ENCODE measurements around the gene GP9. TPM values are rescaled to one million over a fixed set of nuclear protein-coding genes. Genes with fewer than 3 reads are reported as not detected.

Gene GP9
- total RNA-seq, 2 donors from 2014 or later, result 0.39 to 0.55 TPM

GRCh38 chr3:129046037-129046731 lies 14.4 kb upstream of the GP9 start:
- intact Hi-C loops (cut with DNase I, micrococcal nuclease), result no loop called here
- no peak for DNase-seq
- ATAC-seq, result no peak

GRCh38 chr3:129046732-129047552 lies 13.6 kb upstream of the GP9 start:
- intact Hi-C loops (cut with DNase I, micrococcal nuclease), result no loop called here
- peak; percentile 31 for ATAC-seq
- no peak for DNase-seq

GRCh38 chr3:129047553-129047839 lies 13.1 kb upstream of the GP9 start:
- ATAC-seq (no peak), DNase-seq (no peak)
- intact Hi-C loops (cut with DNase I, micrococcal nuclease), result no loop called here

GRCh38 chr3:129050556-129051295 lies 9.9 kb upstream of the GP9 start:
- ATAC-seq, result peak; percentile 15
- DNase-seq, result no peak

GRCh38 chr3:129051871-129052340 lies 8.7 kb upstream of the GP9 start:
- ATAC-seq, result peak; percentile 22
- intact Hi-C loops (cut with DNase I, micrococcal nuclease), result no loop called here
- no peak for DNase-seq

More at GRCh38 chr3:129050556-129051295, 9.9 kb upstream of the GP9 start:
- intact Hi-C loops (cut with DNase I, micrococcal nuclease), result no loop called here

GRCh38 chr3:129052675-129053074 lies 7.9 kb upstream of the GP9 start:
- DNase-seq (peak in 1 of 2 donors; percentile 55), ATAC-seq (peak; percentile 25)
- intact Hi-C loops (cut with DNase I, micrococcal nuclease), result no loop called here

GRCh38 chr3:129054605-129055104 lies 5.9 kb upstream of the GP9 start:
- intact Hi-C loops (cut with DNase I, micrococcal nuclease), result no loop called here
- DNase-seq (no peak), ATAC-seq (peak; percentile 58)

- ATAC-seq (peak; percentile 9), DNase-seq (no peak)
- intact Hi-C loops (cut with DNase I, micrococcal nuclease), result no loop called here
Observed at GRCh38 chr3:129056451-129057173, 4.0 kb upstream of the GP9 start.

GRCh38 chr3:129057249-129057648 lies 3.3 kb upstream of the GP9 start:
- no peak for ATAC-seq

GRCh38 chr3:129058441-129059200 lies 2.0 kb upstream of the GP9 start:
- DNase-seq, result peak; percentile 61 to 76
- intact Hi-C loops (cut with DNase I, micrococcal nuclease), result no loop called here
- ATAC-seq, result peak; percentile 23

More at GRCh38 chr3:129057249-129057648, 3.3 kb upstream of the GP9 start:
- no peak for DNase-seq
- intact Hi-C loops (cut with DNase I, micrococcal nuclease), result no loop called here

- intact Hi-C loops (cut with DNase I, micrococcal nuclease), result no loop called here
- DNase-seq (no peak), ATAC-seq (no peak)
Observed at GRCh38 chr3:129059311-129059958, 1.1 kb upstream of the GP9 start.

- intact Hi-C loops (cut with DNase I, micrococcal nuclease), result no loop called here
- DNase-seq (no peak), ATAC-seq (no peak)
Observed at GRCh38 chr3:129061023-129061887, 676 bp downstream of the GP9 start.

- intact Hi-C loops (cut with DNase I, micrococcal nuclease), result no loop called here
- DNase-seq (no peak), ATAC-seq (no peak)
Observed at GRCh38 chr3:129061888-129062834, 1.6 kb downstream of the GP9 start.

GRCh38 chr3:129063091-129063640 lies 2.6 kb downstream of the GP9 start:
- DNase-seq (no peak), ATAC-seq (no peak)
- intact Hi-C loops (cut with DNase I, micrococcal nuclease), result no loop called here

GRCh38 chr3:129063841-129064482 lies 3.4 kb downstream of the GP9 start:
- peak; percentile 68 to 84 for DNase-seq
- intact Hi-C loops (cut with DNase I, micrococcal nuclease), result no loop called here
- peak; percentile 60 for ATAC-seq

Measured in left colon (tissue), 2 donors.